Smooth muscle cell (in vitro differentiated cells): Measurements from ENCODE around the gene STARD13. TPM values are rescaled to one million over a fixed set of nuclear protein-coding genes. Genes with fewer than 3 reads are reported as not detected.

ENCODE experiments used
- DNase-seq: peaks from one replicate; lab custom pipeline; 2025; ENCODE audit not compliant: unreplicated experiment; lab: John Stamatoyannopoulos, UW
- H2AFZ ChIP-seq: fragments of 200-600 bp; sonication (generic); 2 replicates; pipeline ENCODE4 v1.6.0; 2016; ENCODE audit warnings: antibody characterized with exemption, low read depth, mild to moderate bottlenecking
- H3F3A ChIP-seq: fragments of 200-600 bp; sonication (generic); 2 replicates; pipeline ENCODE4 v1.6.0; 2017; ENCODE audit warnings: antibody characterized with exemption, low read depth
- H3K27ac ChIP-seq: fragments of 200-600 bp; sonication (generic); 2 replicates; pipeline ENCODE4 v1.5.1; 2016; ENCODE audit warnings: low read depth, mild to moderate bottlenecking
- H3K27me3 ChIP-seq: fragments of 200-600 bp; sonication (generic); 2 replicates; pipeline ENCODE4 v1.6.1; 2016; ENCODE audit warnings: low read depth, mild to moderate bottlenecking
- H3K36me3 ChIP-seq: fragments of 200-600 bp; sonication (generic); 2 replicates; pipeline ENCODE4 v1.5.1; 2016; ENCODE audit warnings: low read depth
- H3K4me1 ChIP-seq: fragments of 200-600 bp; sonication (generic); 2 replicates; pipeline ENCODE4 v1.5.1; 2016; ENCODE audit warnings: low read depth
- H3K4me2 ChIP-seq: fragments of 200-600 bp; sonication (generic); 2 replicates; pipeline ENCODE4 v1.6.0; 2016; ENCODE audit warnings: mild to moderate bottlenecking
- H3K4me3 ChIP-seq: fragments of 200-600 bp; sonication (generic); 2 replicates; pipeline ENCODE4 v1.5.1; 2016; ENCODE audit warnings: mild to moderate bottlenecking
- H3K79me2 ChIP-seq: fragments of 200-600 bp; sonication (generic); 2 replicates; pipeline ENCODE4 v1.6.0; 2016; ENCODE audit warnings: low read depth, mild to moderate bottlenecking
- H3K9ac ChIP-seq: fragments of 200-600 bp; sonication (generic); 2 replicates; pipeline ENCODE4 v1.6.0; 2016; ENCODE audit warnings: low read depth
- H3K9me3 ChIP-seq: fragments of 200-600 bp; sonication (generic); replicated peaks from 2 replicates; pipeline ENCODE4 v1.5.1; 2016; ENCODE audit warnings: low read depth
- H4K20me1 ChIP-seq: fragments of 200-600 bp; sonication (generic); 2 replicates; pipeline ENCODE4 v1.6.0; 2016; ENCODE audit warnings: low read depth
- WGBS: methylation state at CpG from one replicate; pipeline ENCODE4 v1.1.7; 2016; ENCODE audit warnings: low lambda C conversion rate; 5-methylcytosine and 5-hydroxymethylcytosine counted together
- polyA plus RNA-seq: library from polyadenylated mRNA; unstranded; fragments of >200 nt; fragmentation: Nextera tagmentation; extraction: Ambion mirVana; gene quantifications from 2 replicates; pipeline ENCODE4 v1.2.1, GENCODE V29; 2016
- total RNA-seq: library from RNA; depleted of rRNA; stranded (reverse); fragments of >200 nt; gene quantifications from 2 replicates; pipeline ENCODE4 v1.2.3, GENCODE V29; 2014
- TF ChIP-seq, protein P1 (sequence below): fragments of 200-600 bp; sonication (generic); IDR thresholded peaks from 2 replicates; pipeline ENCODE4 v1.5.1; 2017; ENCODE audit warnings: borderline replicate concordance, mild to moderate bottlenecking, antibody characterized with exemption; ENCODE audit not compliant: insufficient read depth, poor library complexity, severe bottlenecking

STARD13 gene
- total and polyA plus RNA-seq, 2 experiments from 2014 or later: 12.4 to 18.8 TPM

DNA sequence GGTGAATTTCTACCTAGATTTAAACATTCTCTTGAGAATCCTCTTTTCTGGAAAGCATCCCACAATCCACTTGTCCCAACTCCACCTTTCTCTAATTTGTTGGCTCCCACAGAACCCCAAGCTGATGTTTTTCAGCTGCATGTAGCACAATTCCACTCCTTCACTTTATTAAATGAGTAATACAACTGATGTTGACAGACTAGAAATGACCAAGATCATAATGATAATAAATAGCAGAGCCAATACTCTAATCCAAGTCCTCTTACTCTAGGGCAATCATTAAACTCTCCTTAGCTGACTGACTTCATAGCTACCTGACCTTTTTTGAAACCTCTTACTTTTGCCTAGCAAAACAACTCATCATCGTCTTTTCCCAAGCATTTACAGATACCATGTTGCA lies 27.9 kb upstream of the STARD13 start:
- no peaks in the 10 kb centered on the region for H3F3A ChIP-seq
- H4K20me1 ChIP-seq: no peaks in the 10 kb centered on the region
- H3K4me2 ChIP-seq: no peak overlapping the region
- no peak for DNase-seq
- no peak overlapping the region for H2AFZ ChIP-seq
- no peak overlapping the region for H3K4me3 ChIP-seq
- H3K27me3 ChIP-seq: no peaks in the 10 kb centered on the region
- no peaks in the 10 kb centered on the region for H3K9me3 ChIP-seq
- H3K4me1 ChIP-seq: no peaks in the 10 kb centered on the region
- H3K9ac ChIP-seq: no peak overlapping the region
- TF ChIP-seq, protein P1, sequence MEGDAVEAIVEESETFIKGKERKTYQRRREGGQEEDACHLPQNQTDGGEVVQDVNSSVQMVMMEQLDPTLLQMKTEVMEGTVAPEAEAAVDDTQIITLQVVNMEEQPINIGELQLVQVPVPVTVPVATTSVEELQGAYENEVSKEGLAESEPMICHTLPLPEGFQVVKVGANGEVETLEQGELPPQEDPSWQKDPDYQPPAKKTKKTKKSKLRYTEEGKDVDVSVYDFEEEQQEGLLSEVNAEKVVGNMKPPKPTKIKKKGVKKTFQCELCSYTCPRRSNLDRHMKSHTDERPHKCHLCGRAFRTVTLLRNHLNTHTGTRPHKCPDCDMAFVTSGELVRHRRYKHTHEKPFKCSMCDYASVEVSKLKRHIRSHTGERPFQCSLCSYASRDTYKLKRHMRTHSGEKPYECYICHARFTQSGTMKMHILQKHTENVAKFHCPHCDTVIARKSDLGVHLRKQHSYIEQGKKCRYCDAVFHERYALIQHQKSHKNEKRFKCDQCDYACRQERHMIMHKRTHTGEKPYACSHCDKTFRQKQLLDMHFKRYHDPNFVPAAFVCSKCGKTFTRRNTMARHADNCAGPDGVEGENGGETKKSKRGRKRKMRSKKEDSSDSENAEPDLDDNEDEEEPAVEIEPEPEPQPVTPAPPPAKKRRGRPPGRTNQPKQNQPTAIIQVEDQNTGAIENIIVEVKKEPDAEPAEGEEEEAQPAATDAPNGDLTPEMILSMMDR: no peak
- no peaks in the 10 kb centered on the region for H3K36me3 ChIP-seq
- no peak overlapping the region for H3K27ac ChIP-seq
- no peaks in the 10 kb centered on the region for H3K79me2 ChIP-seq
- 95% methylated on average over 1 of the region's 1 CpG for WGBS

DNA sequence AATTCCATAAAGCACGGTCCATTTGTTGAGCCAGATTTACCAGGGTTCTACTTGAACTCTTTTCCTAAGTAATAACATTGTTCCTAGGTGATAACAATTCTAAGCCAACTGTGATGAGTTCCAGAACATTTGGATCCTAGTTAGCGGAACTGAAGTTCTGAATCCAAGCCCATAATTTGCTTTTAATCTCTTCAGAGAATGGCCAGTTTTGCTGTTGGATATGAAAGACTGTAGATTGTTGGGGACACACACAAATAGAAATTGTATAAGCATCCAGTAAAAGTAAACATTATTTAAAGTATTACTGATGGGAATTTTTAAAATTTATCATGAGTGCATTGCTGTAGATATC lies 27.3 kb upstream of the STARD13 start:
- Histone ChIP-seq H2AFZ (no peak overlapping the region), H3K79me2 (no peaks in the 10 kb centered on the region), H3F3A (no peaks in the 10 kb centered on the region), H3K27ac (no peak overlapping the region), H3K27me3 (no peaks in the 10 kb centered on the region), H3K36me3 (no peaks in the 10 kb centered on the region), H3K4me2 (no peak overlapping the region), H4K20me1 (no peaks in the 10 kb centered on the region), H3K4me3 (no peak overlapping the region), H3K9me3 (no peaks in the 10 kb centered on the region), H3K4me1 (no peaks in the 10 kb centered on the region), H3K9ac (no peak overlapping the region)
- 91% methylated on average over 2 of the region's 2 CpGs for WGBS
- DNase-seq: no peak
- TF ChIP-seq, protein P1: no peak

DNA sequence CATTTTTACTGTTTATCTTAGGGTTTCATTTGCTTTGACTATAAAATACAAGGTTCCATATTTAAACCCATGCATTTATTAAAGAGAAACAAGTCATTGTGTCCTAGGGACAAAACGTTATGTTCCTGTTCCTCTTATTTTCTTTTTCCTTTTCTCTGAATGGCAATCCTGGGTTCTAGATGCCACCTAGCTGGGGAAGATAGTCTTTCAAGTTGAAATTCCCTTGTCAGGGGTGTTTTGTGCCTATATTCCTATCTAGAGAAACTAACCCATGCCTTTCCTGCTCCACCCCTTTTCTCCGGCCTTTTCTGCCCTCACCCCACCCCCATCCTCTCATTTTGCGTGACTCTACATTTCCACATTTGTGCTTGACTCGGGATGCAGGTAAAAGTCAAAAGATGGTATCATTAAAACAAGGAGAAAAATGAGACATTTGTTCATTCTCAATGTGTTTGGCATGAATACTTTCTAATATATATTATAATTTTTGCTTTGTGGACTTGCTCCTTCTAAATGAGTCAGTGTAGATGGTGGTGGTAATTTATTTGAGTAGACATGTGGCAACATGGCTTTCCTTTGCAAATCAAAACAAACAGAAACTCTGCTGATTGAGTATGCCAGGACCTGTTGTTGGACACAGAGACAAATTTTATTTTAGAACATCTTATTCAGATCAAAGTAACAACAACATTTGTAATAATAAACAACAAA lies 26.8 kb upstream of the STARD13 start:
- Histone ChIP-seq H3K27me3 (no peaks in the 10 kb centered on the region), H3K4me1 (no peaks in the 10 kb centered on the region), H3K4me2 (no peak overlapping the region), H3K36me3 (no peaks in the 10 kb centered on the region), H3K4me3 (no peak overlapping the region), H3F3A (no peaks in the 10 kb centered on the region), H3K27ac (no peak overlapping the region), H3K79me2 (no peaks in the 10 kb centered on the region), H4K20me1 (no peaks in the 10 kb centered on the region), H3K9me3 (no peaks in the 10 kb centered on the region), H2AFZ (no peak overlapping the region), H3K9ac (no peak overlapping the region)
- TF ChIP-seq, protein P1: no peak
- 56% methylated on average over 4 of the region's 4 CpGs for WGBS
- no peak for DNase-seq

DNA sequence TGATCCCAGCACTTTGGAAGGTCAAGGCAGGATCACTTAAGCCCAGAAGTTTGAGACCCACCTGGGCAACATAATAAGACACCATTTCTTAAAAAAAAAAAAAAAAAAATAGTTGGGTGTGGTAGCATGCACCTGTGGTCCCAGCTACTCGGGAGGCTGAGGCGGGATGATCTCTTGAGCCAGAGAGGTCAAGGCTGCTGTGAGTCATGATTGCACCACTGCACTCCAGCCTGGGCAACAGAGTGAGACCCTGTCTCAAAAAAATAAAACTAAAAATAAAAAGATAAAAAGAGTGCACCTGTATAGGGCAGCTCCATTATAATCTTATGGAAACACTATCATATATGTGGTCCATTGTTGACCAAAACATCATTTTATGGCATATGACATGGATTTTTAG lies 25.5 kb upstream of the STARD13 start:
- no peaks in the 10 kb centered on the region for H3F3A ChIP-seq
- no peaks in the 10 kb centered on the region for H3K36me3 ChIP-seq
- DNase-seq: no peak
- no peaks in the 10 kb centered on the region for H3K9me3 ChIP-seq
- no peak overlapping the region for H3K27ac ChIP-seq
- TF ChIP-seq, protein P1: no peak
- no peak overlapping the region for H3K9ac ChIP-seq
- no peaks in the 10 kb centered on the region for H4K20me1 ChIP-seq
- H3K4me1 ChIP-seq: no peaks in the 10 kb centered on the region
- H3K27me3 ChIP-seq: no peaks in the 10 kb centered on the region
- 95% methylated on average over 2 of the region's 2 CpGs for WGBS
- H3K79me2 ChIP-seq: no peaks in the 10 kb centered on the region
- H3K4me2 ChIP-seq: no peak overlapping the region
- no peak overlapping the region for H2AFZ ChIP-seq
- no peak overlapping the region for H3K4me3 ChIP-seq
